Thymus (tissue), 11 donors: ENCODE data around the gene SFN. TPM values are rescaled to one million over a fixed set of nuclear protein-coding genes. Genes with fewer than 3 reads are reported as not detected.
A peak's percentile ranks its signal among the peaks of the same experiment; 100 is the strongest.
"Not testable (repeated sequence)": the region's sequence is repeated elsewhere in the genome, so short reads cannot be mapped to it uniquely, and the experiment has no call there.

ENCODE experiments used
- DNase-seq, 9 donors: peaks; one replicate each; pipeline ENCODE4 v3.0.0-alpha.2; 2013; ENCODE audit warnings: low spot score in 9 of 9, low read depth in 6 of 9, missing footprints in 1 of 9
- H3K27ac ChIP-seq, 2 donors: one replicate each; pipeline ENCODE4 v1.5.1; 2013; ENCODE audit warnings: control low read depth in 1 of 2, low read depth in 1 of 2, low read length in 1 of 2, mild to moderate bottlenecking in 1 of 2, moderate library complexity in 1 of 2
- H3K27me3 ChIP-seq, 2 donors: one replicate each; pipeline ENCODE4 v1.5.1; 2013; ENCODE audit warnings: low read length in 1 of 2; ENCODE audit not compliant: control insufficient read depth in 2 of 2, insufficient read depth in 1 of 2
- H3K36me3 ChIP-seq, 2 donors: one replicate each; pipeline ENCODE4 v1.5.1; 2013; ENCODE audit warnings: low read length in 1 of 2, mild to moderate bottlenecking in 1 of 2, moderate library complexity in 1 of 2; ENCODE audit not compliant: control insufficient read depth in 2 of 2, insufficient read depth in 2 of 2
- H3K4me1 ChIP-seq, 2 donors: one replicate each; pipeline ENCODE4 v1.5.1; 2013; ENCODE audit warnings: low read length in 2 of 2; ENCODE audit not compliant: control insufficient read depth in 2 of 2, insufficient read depth in 2 of 2
- H3K4me3 ChIP-seq, 2 donors: one replicate each; pipeline ENCODE4 v1.5.1; 2013; ENCODE audit warnings: low read length in 2 of 2, control low read depth in 1 of 2, mild to moderate bottlenecking in 1 of 2
- H3K9me3 ChIP-seq, 2 donors: one replicate each; pipeline ENCODE4 v1.5.1; 2013; ENCODE audit warnings: low read length in 1 of 2, mild to moderate bottlenecking in 1 of 2; ENCODE audit not compliant: control insufficient read depth in 2 of 2, insufficient read depth in 1 of 2
- WGBS: extraction: QIAGEN DNeasy Blood & Tissue Kit; methylation state at CpG from one replicate; pipeline ENCODE4 v1.1.7; 2013; 5-methylcytosine and 5-hydroxymethylcytosine counted together
- polyA plus RNA-seq: library from polyadenylated mRNA; stranded (reverse); fragments of 200-250 nt; gene quantifications from one replicate; pipeline ENCODE4 v1.2.3, GENCODE V29; 2013
- total RNA-seq: library from RNA; stranded (reverse); fragments of 120-200 nt; gene quantifications from one replicate; pipeline ENCODE4 v1.2.4, GENCODE V29; 2013
- donor health status: healthy.

SFN gene
- total and polyA plus RNA-seq, 2 donors: 16.7 to 191 TPM

GRCh38 chr1:26837665-26838064 lies 25.3 kb upstream of the SFN start:
- 98% methylated on average over 5 of the region's 5 CpGs for WGBS
- H3K9me3 ChIP-seq: not testable (repeated sequence)

GRCh38 chr1:26838474-26839338 lies 24.2 kb upstream of the SFN start:
- no peaks in the 10 kb centered on the region for H3K27me3 ChIP-seq
- H3K27ac ChIP-seq: peak overlapping the region; percentile 10 to 37
- DNase-seq: peak in 1 of 9 donors; percentile 27
- H3K36me3 ChIP-seq: peaks cover 27 to 53% of the 10 kb centered on the region in 2 donors
- H3K4me1 ChIP-seq: peaks cover 3 to 7% of the 10 kb centered on the region in 2 donors
- 90% methylated on average over 8 of the region's 8 CpGs for WGBS
- no peak overlapping the region for H3K4me3 ChIP-seq
- H3K9me3 ChIP-seq: no peaks in the 10 kb centered on the region

More at GRCh38 chr1:26837665-26838064, 25.3 kb upstream of the SFN start:
- H3K36me3 ChIP-seq: peaks cover 27 to 56% of the 10 kb centered on the region in 2 donors
- H3K27me3 ChIP-seq, DNase-seq, H3K27ac ChIP-seq, H3K4me3 ChIP-seq: not testable (repeated sequence)
- H3K4me1 ChIP-seq: peaks cover 9 to 14% of the 10 kb centered on the region in 2 donors

GRCh38 chr1:26839339-26839722 lies 23.6 kb upstream of the SFN start:
- Histone ChIP-seq H3K4me1 (peaks cover 0 to under 1% of the 10 kb centered on the region in 2 donors), H3K9me3 (no peaks in the 10 kb centered on the region), H3K27ac (peak overlapping the region in 1 of 2 donors; percentile 20), H3K36me3 (peaks cover 23 to 49% of the 10 kb centered on the region in 2 donors), H3K4me3 (no peak overlapping the region), H3K27me3 (no peaks in the 10 kb centered on the region)
- DNase-seq: no peak
- 100% methylated on average over 1 of the region's 1 CpG for WGBS

GRCh38 chr1:26839779-26840178 lies 23.2 kb upstream of the SFN start:
- WGBS: 85% methylated on average over 6 of the region's 6 CpGs
- DNase-seq: no peak
- Histone ChIP-seq H3K27me3 (no peaks in the 10 kb centered on the region), H3K4me3 (no peak overlapping the region), H3K36me3 (peaks cover 18 to 47% of the 10 kb centered on the region in 2 donors), H3K27ac (no peak overlapping the region), H3K4me1 (no peaks in the 10 kb centered on the region), H3K9me3 (no peaks in the 10 kb centered on the region)

- DNase-seq: no peak
- H3K27ac ChIP-seq: no peak overlapping the region
These were observed 18.3 kb upstream of the SFN start for GRCh38 chr1:26844424-26845196.

GRCh38 chr1:26847826-26848225 lies 15.1 kb upstream of the SFN start:
- H3K27me3 ChIP-seq, DNase-seq, H3K4me3 ChIP-seq, H3K27ac ChIP-seq, H3K9me3 ChIP-seq, H3K4me1 ChIP-seq: not testable (repeated sequence)
- 94% methylated on average over 6 of the region's 6 CpGs for WGBS
- H3K36me3 ChIP-seq: peaks cover 36 to 52% of the 10 kb centered on the region in 2 donors

More at GRCh38 chr1:26844424-26845196, 18.3 kb upstream of the SFN start:
- H3K4me1 ChIP-seq: no peaks in the 10 kb centered on the region
- no peaks in the 10 kb centered on the region for H3K9me3 ChIP-seq
- no peak overlapping the region for H3K4me3 ChIP-seq
- H3K27me3 ChIP-seq: no peaks in the 10 kb centered on the region
- WGBS: 97% methylated on average over 13 of the region's 13 CpGs
- H3K36me3 ChIP-seq: peaks cover 11 to 39% of the 10 kb centered on the region in 2 donors

- Histone ChIP-seq H3K9me3 (no peaks in the 10 kb centered on the region), H3K4me3 (no peak overlapping the region), H3K36me3 (peaks cover 36 to 57% of the 10 kb centered on the region in 2 donors), H3K27ac (no peak overlapping the region), H3K27me3 (no peaks in the 10 kb centered on the region), H3K4me1 (no peaks in the 10 kb centered on the region)
- WGBS: 96% methylated on average over 10 of the region's 10 CpGs
- DNase-seq: no peak
These were observed 14.4 kb upstream of the SFN start for GRCh38 chr1:26848499-26848898.

GRCh38 chr1:26848941-26849774 lies 13.8 kb upstream of the SFN start:
- Histone ChIP-seq H3K4me3 (no peak overlapping the region), H3K4me1 (no peaks in the 10 kb centered on the region), H3K27ac (no peak overlapping the region), H3K9me3 (no peaks in the 10 kb centered on the region), H3K27me3 (no peaks in the 10 kb centered on the region), H3K36me3 (peaks cover 42 to 63% of the 10 kb centered on the region in 2 donors)
- WGBS: 95% methylated on average over 10 of the region's 10 CpGs
- no peak for DNase-seq
